H1 (cell line): ENCODE results near the gene DHRS1. TPM values are rescaled to one million over a fixed set of nuclear protein-coding genes. Genes with fewer than 3 reads are reported as not detected.

Experiments used
- POLR2A ChIP-seq, 2 experiments: IDR thresholded peaks; 1 replicate in 1 of 2; 2 replicates in 1 of 2; pipeline ENCODE4 v1.6.1; 2011; ENCODE audit warnings: low read depth in 2 of 2, low read length in 2 of 2, mild to moderate bottlenecking in 2 of 2; ENCODE audit errors: control extremely low read depth in 1 of 2
- RFX5 ChIP-seq: IDR thresholded peaks from 2 replicates; pipeline ENCODE4 v1.6.1; 2011; ENCODE audit warnings: low read depth, low read length, improper control_type of control experiment, borderline replicate concordance
- polyA plus RNA-seq, 7 experiments: library from polyadenylated mRNA; depleted of rRNA in 3 of 7; stranded (reverse) in 5 of 7; unstranded in 2 of 7; fragments of >200 nt in 5 of 7; fragments of 200-250 nt in 2 of 7; gene quantifications; 1 replicate in 5 of 7; 2 replicates in 1 of 7; 4 replicates in 1 of 7; pipeline versions ENCODE4 v1.2.1 to v1.2.3, GENCODE V29; 2011 to 2013; ENCODE audit warnings: missing spikeins in 2 of 7, mixed read lengths in 2 of 7
- total RNA-seq: library from RNA; stranded (reverse); fragmentation: NEBNext Ultra II Directional; extraction: Animal tissue kit (Norgen Biotek cat#: 25700); gene quantifications from 2 replicates; pipeline ENCODE4 v1.2.1, GENCODE V29; 2021

The DHRS1 gene
- total and polyA plus RNA-seq, 2 of the 8 experiments (the other 6 are each of a cell fraction or from before 2014, with no cell fraction given) = 8.8 to 31.7 TPM

- TF ChIP-seq RFX5 = no peak
- TF ChIP-seq POLR2A (IDR thresholded peaks at IDR 0.05; ENCODE audit: control extremely low read depth in 1 of 2, low read depth in 2 of 2, low read length in 2 of 2) = no peak
- TF ChIP-seq, all 59 proteins: peak for 0
Measured at GRCh38 chr14:24268225-24268624, 31.4 kb downstream of the DHRS1 start (continued).
